Measurements from ENCODE around the gene DGKG.

DGKG gene

GRCh38 chr3:186366206-186366605, 4.2 kb upstream of the DGKG start:
- no peak for DNase-seq

GRCh38 chr3:186365202-186365974, 3.4 kb upstream of the DGKG start:
- DNase-seq: no peak

DNA sequence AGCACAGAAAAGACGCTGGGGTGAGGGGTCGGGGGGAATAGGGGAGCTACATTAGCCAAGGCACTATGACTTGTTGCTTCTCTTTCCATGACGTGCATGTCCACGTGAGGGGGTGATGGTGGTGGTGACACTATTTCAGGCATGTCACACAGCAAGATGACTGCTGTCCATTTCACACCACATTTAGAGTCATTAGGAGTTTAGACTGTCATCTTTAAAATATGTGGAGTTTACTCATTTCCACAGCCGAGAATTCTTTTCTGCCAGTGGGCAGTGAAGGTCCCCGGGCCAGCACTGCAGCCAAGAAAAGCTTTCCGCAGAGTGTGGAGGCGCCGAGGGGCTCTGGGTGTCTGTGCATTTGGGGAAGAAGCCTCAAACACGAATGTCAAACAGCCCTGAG, 954 bp upstream of the DGKG start:
- DNase-seq: no peak

DNA sequence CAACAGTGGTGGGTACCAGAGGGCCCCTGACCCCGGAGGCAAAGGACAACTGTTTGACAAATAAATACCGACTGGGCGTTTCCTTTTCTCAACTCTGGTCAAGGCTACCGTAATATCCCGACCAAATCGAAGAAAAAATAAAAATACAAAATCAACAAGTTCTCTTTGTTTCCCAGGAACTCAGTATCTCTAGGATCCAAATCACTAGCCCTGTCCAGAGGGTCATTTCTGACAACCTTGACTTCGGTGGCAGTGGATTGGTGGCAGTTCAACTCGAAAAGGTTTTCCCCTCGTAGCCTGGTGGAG, 456 bp upstream of the DGKG start:
- no peak for DNase-seq

GRCh38 chr3:186361246-186361761, 730 bp downstream of the DGKG start:
- no peak for DNase-seq

DNA sequence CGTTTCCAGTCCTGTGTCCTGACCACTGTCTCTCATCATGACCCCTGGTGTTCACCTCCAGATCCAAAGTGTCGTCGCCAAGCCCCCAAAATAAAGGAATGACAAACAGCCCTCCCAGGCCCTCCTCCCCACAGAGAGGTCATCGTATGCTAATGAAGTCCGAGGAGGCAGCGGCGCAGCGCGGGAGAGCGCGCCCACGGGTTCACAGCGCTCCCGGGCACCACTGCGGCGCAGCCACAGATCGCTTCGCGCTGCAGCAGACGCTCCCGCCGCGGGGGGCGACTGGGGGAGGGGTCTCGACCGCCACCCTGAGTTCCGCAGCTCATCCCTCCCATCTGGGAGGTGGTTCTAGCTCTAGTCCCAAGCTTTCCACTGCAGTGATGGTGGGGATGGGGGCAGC, 1.3 kb downstream of the DGKG start:
- peak; percentile 22 for DNase-seq

DNA sequence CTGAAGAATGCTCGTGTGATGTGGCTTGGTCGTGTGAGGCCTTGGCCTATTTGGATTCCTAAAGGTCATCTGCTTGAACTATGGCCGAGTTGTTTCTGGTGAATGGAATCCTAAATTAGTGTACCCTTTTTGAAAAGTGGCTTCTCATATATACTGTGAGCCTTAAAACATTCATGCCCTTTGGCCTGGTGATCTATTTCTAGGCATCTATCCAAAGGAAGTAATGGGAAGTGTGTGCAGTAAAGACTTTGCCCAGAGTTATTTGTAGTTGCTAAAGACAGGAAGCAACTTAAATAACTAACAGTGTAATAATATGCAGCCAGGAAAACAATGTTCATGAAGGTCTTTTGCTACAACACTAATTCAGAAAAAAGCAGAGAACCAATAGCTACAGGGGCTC, 3.0 kb downstream of the DGKG start:
- DNase-seq: no peak

- no peak for DNase-seq
These were observed 5.9 kb downstream of the DGKG start for GRCh38 chr3:186356152-186356551.

DNA sequence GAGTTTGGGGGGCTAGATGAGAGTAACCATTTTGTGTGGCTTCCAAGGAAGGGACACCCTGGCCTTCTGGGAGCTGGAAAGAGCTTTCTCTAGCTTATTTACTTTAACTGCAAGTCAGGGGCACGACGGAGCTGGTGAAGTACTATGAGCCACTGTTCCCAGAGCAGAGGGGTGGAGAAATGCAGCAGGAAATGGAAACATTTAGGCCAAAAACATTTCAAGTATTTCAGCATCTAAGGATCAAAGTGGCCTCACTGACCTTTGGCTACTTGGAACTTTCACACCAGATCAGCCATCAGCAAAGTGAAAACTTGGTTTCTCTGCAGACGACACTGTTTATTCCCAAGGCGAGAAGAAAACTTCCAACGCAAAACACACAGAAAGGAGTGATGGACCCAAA, 7.9 kb downstream of the DGKG start:
- DNase-seq: no peak

GRCh38 chr3:186352369-186352768, 9.7 kb downstream of the DGKG start:
- peak; percentile 52 for DNase-seq

DNA sequence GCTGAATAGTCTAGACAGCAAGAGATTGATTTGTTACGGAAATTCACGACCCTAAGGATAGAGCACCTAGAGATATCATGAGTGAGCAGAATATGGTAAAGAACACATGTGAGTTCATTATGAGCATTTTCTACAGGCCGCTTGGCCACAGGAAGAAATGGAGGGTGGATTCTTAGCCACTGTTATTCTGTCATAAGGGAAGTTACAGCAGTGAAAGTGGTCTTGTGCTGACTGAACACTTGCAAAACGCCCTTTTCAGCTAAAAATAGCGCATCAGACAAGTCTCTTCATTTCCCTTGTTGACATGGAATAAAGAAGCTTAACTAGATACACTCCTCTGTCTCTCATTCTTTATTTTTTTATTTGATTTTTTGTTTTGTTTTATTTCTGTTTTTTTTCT, 19.8 kb downstream of the DGKG start:
- no peak for DNase-seq

- no peak for DNase-seq
These were observed 21.8 kb downstream of the DGKG start for GRCh38 chr3:186340204-186340603.

DNA sequence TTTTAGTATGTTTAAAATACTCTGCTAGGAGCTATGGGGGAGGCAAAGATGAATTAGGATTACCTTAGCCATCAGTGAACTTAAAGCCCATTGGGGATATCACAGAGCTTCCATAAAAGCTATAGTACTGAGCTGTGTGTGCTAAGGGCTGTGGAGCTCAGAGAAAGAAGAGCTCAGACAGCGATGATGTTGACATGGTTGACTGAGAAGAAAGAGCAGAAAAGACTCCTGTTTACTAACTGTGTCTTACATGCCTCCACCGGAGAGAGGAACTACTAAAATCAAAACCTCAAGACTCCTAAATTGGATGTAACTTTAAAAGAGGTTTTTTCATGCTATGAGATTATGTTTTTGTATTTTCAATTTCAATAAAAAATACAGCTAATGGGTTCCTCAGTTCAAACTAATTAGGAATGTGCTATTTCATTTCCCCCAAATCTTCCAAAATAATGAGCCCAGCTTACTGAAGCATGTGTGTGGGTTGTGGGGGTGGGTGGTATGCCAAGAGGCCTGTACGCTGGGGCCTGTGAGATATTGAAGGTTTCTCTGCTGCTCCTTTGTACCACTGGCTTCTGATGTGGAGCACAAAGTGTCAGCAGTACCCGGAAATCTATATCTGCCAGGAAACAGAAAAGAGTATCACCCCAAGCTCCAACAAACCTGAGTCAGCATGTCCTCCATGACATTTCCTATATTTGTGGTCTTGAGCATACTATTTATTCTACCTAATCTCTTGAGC, 22.7 kb downstream of the DGKG start:
- DNase-seq: no peak

DNA sequence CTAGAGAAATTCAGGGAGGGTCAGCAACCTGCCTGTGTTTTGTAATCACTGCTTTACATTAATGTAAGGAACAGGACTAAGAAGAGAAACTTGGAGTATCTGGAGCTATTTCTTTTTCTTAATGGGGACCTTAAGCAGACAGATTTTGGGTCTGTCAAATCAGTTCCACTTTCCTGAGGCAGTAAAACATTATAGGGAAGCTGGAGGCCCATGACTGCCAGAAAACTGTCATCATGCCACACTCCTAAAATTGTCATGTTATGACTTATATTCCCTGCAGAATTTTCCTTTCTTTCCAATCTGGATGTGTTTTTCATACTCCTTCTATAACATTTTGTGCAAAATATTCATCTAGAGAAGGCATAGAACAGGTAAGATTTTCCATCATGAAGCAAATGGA, 28.8 kb downstream of the DGKG start:
- DNase-seq: no peak

GRCh38 chr3:186330772-186331460, 31.1 kb downstream of the DGKG start:
- DNase-seq: no peak

- no peak for DNase-seq
These were observed 32.4 kb downstream of the DGKG start for GRCh38 chr3:186329589-186329988.

GRCh38 chr3:186327912-186328487, 34.0 kb downstream of the DGKG start:
- DNase-seq: no peak

GRCh38 chr3:186322761-186323160, 39.3 kb downstream of the DGKG start:
- DNase-seq: no peak

DNA sequence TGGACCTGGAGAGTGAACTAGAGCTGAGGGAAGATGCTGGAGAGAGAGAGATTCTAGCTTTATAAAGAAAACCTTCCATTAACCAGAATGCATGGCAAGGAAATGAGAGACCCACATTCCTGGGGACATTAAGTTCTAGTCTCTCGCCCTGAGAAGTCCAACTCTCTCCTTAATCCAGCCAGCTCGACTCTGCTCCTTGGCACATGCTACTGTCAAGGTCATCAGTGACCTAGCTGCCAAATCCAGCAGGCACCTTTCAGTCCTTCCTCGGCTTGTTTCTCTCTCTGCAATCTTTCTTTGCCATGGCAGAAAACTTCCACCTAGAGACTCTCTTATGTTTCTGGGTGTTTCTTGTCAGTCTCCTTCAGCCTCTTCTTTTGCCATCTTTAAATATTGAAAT, 40.3 kb downstream of the DGKG start:
- no peak for DNase-seq

DNA sequence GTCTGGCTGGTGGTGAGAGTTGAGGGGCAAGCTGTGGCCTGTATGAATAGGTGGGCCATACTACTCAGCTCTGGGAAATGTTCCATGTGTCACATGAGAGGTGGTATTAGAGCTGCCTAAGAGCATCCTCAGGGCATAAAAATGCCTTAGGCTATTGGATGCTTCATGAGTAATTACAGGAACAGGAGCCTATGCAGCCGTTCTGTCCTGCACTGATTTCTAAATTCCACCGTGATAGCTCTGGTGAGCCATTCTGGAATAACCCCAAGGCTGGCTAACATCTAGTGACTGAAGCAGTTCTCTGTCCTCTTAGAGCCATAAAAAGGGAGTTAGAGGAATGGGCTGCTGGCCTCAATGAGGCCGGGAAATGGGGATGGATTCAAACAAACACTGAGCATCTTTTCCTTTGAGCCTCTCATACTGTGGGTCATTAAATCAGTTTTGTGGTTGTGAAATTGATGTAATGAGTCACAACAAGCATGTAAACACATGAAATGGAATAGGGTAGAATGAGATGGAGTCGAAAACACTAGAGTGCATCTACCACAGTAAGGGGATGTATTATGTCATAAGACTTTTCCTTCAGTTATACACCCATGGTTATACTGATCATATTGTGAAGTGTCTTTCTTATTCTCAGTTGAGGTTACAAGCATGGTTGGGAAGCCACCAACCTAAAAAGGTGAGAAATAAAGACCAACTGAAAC, 41.0 kb downstream of the DGKG start:
- no peak for DNase-seq

- no peak for DNase-seq
These were observed 42.1 kb downstream of the DGKG start for GRCh38 chr3:186319945-186320344.

- DNase-seq: no peak
These were observed 43.9 kb downstream of the DGKG start for GRCh38 chr3:186318135-186318534.

- no peak for DNase-seq
These were observed 44.6 kb downstream of the DGKG start for GRCh38 chr3:186317478-186317877.

All from DMS 273 treated with DMSO at 0.1 percent for 48 hours (cell line).